A673 (cell line): ENCODE measurements around the gene EML1.

Experiments
- CTCF ChIP-seq: fragments of 300-800, 200-600 bp; sonication (generic); conservative IDR thresholded peaks from 2 replicates; pipeline ENCODE4 v1.5.1; 2017; ENCODE audit warnings: low read depth, mild to moderate bottlenecking, antibody characterized with exemption, low read length, moderate library complexity, mixed read lengths
- EZH2 ChIP-seq: fragments of 200-600 bp; sonication (generic); IDR thresholded peaks from 2 replicates; pipeline ENCODE4 v1.6.1; 2017; ENCODE audit warnings: borderline replicate concordance, low read depth, mild to moderate bottlenecking, mixed read lengths, antibody characterized with exemption, low read length; ENCODE audit not compliant: poor library complexity, severe bottlenecking

GRCh38 chr14:99921425-99921824, 128.2 kb downstream of the EML1 start:
- TF ChIP-seq CTCF = no peak
- TF ChIP-seq EZH2 = no peak
